22Rv1 (cell line): Measurements from ENCODE around the gene DNAH9.
"Not testable (repeated sequence)": the region's sequence is repeated elsewhere in the genome, so short reads cannot be mapped to it uniquely, and the experiment has no call there.

Source experiments
- CTCF ChIP-seq: fragments of 450-650 bp; IDR thresholded peaks from 2 replicates; pipeline ENCODE4 v1.5.1; 2017; ENCODE audit warnings: mild to moderate bottlenecking
- ZFX ChIP-seq: fragments of 450-650 bp; IDR thresholded peaks from 2 replicates; pipeline ENCODE4 v1.6.1; 2017; ENCODE audit warnings: antibody characterized with exemption, borderline replicate concordance

- TF ChIP-seq CTCF, ZFX: not testable (repeated sequence)
Observed at GRCh38 chr17:11949571-11949970, 351.3 kb downstream of the DNAH9 start.
